Measurements from ENCODE around the gene PYGM. TPM values are rescaled to one million over a fixed set of nuclear protein-coding genes. Genes with fewer than 3 reads are reported as not detected.

Gene PYGM
- total and polyA plus RNA-seq, 10 donors: 1.7 to 7.2 (median 4.2) TPM

DNA sequence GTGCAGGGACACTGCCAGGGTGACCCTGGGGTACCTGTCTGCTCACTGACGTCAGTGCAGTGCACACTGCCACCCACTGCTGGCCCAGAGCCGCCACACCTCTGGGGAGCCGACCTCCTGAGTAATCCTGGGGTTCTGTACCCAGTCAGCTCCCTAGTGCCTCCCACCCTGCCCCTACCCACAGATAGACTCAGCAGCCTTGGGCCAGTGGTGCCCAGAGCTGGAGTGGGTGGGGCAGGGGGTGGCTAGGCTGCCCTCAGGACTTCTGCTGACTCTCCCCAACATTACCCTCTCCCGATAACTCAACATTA, 42.6 kb downstream of the PYGM start:
- H3K36me3 ChIP-seq: no peaks in the 10 kb centered on the region
- H3K9me3 ChIP-seq: no peaks in the 10 kb centered on the region
- peaks cover 4 to 98% (median 68%) of the 10 kb centered on the region in 7 donors for H3K27me3 ChIP-seq (replicated peaks in 1 of 7)
- 69 to 87% (median 77%) methylated on average over 4 of the region's 4 CpGs for WGBS, 5 donors
- peaks cover 3 to 23% (median 16%) of the 10 kb centered on the region in 6 donors for H3K4me1 ChIP-seq
- intact Hi-C loops (cut with DNase I; ENCODE audit: low total_unique reads): no loop called here
- no peak for DNase-seq
- TF ChIP-seq, protein P1, sequence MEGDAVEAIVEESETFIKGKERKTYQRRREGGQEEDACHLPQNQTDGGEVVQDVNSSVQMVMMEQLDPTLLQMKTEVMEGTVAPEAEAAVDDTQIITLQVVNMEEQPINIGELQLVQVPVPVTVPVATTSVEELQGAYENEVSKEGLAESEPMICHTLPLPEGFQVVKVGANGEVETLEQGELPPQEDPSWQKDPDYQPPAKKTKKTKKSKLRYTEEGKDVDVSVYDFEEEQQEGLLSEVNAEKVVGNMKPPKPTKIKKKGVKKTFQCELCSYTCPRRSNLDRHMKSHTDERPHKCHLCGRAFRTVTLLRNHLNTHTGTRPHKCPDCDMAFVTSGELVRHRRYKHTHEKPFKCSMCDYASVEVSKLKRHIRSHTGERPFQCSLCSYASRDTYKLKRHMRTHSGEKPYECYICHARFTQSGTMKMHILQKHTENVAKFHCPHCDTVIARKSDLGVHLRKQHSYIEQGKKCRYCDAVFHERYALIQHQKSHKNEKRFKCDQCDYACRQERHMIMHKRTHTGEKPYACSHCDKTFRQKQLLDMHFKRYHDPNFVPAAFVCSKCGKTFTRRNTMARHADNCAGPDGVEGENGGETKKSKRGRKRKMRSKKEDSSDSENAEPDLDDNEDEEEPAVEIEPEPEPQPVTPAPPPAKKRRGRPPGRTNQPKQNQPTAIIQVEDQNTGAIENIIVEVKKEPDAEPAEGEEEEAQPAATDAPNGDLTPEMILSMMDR (IDR thresholded peaks at IDR 0.05 in 8 of 11, conservative IDR thresholded peaks at IDR 0.05 in 3 of 11): no peak
- H3K27ac ChIP-seq: no peak overlapping the region
- H3K4me3 ChIP-seq: no peak overlapping the region

DNA sequence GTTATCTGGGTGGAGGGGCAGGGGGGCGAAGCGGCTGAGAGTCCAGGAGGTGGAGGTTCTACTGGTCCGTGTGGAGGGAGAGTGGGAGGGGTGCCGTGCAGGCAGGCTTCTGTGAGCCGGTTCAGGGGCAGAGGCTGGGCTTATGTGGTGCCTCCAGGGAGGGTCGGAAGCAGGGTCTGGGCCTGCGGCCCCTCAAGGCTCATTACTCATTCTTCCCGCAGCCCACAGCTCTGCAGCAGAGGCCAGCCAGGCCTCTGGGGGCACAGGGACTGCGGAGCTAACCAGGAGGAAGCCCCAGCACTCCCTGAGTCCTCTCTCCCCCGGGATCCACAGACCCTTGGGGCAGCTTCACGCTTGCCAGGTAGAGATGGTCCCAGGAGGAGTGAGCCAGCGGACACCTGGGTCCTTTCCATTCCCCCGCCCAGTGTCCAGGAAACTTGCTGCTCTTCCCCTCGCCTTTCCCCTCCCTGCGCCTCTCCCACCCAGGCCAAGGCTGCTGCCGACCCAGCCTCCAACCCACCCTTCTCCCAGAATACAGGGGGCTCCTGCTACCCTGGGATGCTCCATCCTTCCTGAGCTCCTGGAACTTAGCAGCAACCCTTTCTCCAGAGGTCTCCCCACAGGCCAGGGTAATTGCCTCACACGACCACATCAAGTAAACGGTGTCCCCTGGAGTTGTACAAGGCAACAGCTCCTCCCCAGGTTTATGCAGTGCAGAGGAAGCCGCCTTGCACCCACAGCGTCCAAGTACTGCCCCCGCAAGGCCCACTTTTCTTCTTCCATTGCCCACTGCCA, 43.1 kb downstream of the PYGM start:
- Histone ChIP-seq H3K36me3 (no peaks in the 10 kb centered on the region), H3K27ac (no peak overlapping the region), H3K9me3 (no peaks in the 10 kb centered on the region), H3K4me3 (no peak overlapping the region), H3K27me3 (replicated peaks in 1 of 7) (peaks cover 4 to 98% (median 68%) of the 10 kb centered on the region in 7 donors), H3K4me1 (peaks cover 3 to 28% (median 19%) of the 10 kb centered on the region in 6 donors)
- TF ChIP-seq POLR2A (IDR thresholded peaks at IDR 0.05) (no peak), POLR2AphosphoS5 (IDR thresholded peaks at IDR 0.05) (no peak)
- TF ChIP-seq, protein P1 (IDR thresholded peaks at IDR 0.05 in 8 of 11, conservative IDR thresholded peaks at IDR 0.05 in 3 of 11): no peak
- intact Hi-C loops (cut with DNase I; ENCODE audit: low total_unique reads): no loop called here
- DNase-seq: no peak
- 37 to 46% (median 41%) methylated on average over 18 to 21 of the region's 21 CpGs for WGBS, 5 donors

DNA sequence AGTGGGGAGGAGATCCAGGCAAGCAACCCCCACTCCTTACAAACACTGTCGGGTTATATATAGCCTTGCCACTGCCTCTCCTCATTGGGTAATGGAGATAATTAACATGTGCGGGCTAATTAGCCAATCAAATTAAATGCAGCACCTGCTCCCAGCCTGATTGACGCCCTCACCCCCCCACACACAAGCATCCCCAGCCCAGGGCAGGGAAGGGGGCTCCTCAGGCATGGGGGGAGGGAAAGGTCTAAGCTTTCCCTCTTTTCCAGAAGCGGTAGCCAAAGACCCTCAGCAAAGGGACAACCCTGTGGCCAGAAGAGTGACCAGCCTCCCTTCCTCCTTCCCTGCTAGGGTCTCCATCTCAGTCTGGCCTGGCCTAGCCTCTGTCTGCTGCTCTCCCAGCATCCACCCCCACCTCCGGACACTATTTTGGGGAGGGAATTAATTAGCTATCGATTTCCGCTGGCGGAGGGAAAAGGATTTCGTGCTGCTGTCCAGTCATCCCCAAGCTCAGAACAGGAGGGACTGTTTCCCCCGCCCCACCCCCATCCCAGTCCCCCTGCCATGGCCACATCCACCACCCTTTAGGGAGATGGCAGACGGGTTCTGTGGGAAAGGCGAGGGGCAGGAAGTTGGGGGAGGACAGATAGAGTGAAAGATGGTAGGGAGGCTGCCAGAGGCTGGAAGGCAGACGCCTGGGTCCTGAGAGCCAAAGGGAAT, 43.9 kb downstream of the PYGM start:
- intact Hi-C loops (cut with DNase I; ENCODE audit: low total_unique reads): no loop called here

More for the DNA sequence above, 43.9 kb downstream of the PYGM start:
- no peak overlapping the region for H3K27ac ChIP-seq
- no peak for DNase-seq
- H3K4me1 ChIP-seq: peaks cover 3 to 36% (median 22%) of the 10 kb centered on the region in 6 donors
- no peaks in the 10 kb centered on the region for H3K36me3 ChIP-seq
- H3K9me3 ChIP-seq: no peaks in the 10 kb centered on the region
- TF ChIP-seq POLR2A (IDR thresholded peaks at IDR 0.05) (no peak), POLR2AphosphoS5 (IDR thresholded peaks at IDR 0.05) (no peak)
- TF ChIP-seq, protein P1 (IDR thresholded peaks at IDR 0.05 in 8 of 11, conservative IDR thresholded peaks at IDR 0.05 in 3 of 11): no peak
- WGBS, 5 donors: 48 to 55% (median 51%) methylated on average over 13 of the region's 13 CpGs
- H3K27me3 ChIP-seq (replicated peaks in 1 of 7): peaks cover 4 to 98% (median 74%) of the 10 kb centered on the region in 7 donors
- H3K4me3 ChIP-seq: no peak overlapping the region
